Esophagus muscularis mucosa (tissue), 4 donors: Measurements from ENCODE around the gene NPPC. TPM values are rescaled to one million over a fixed set of nuclear protein-coding genes. Genes with fewer than 3 reads are reported as not detected.

Experiments used
- DNase-seq: peaks from one replicate; pipeline ENCODE4 v3.0.0-alpha.2; 2017; ENCODE audit errors: extremely low spot score
- H3K27ac ChIP-seq, 4 donors: fragments of 200-600 bp; sonication (generic); replicated peaks in 1 of 4; 1 replicate in 3 of 4; 2 replicates in 1 of 4; pipeline ENCODE4 v1.5.1; 2016 to 2019; ENCODE audit warnings: mild to moderate bottlenecking in 1 of 4
- H3K27me3 ChIP-seq, 4 donors: fragments of 200-600 bp; sonication (generic); one replicate each; pipeline versions ENCODE4 v1.5.1 to v1.6.0; 2016 to 2019
- H3K36me3 ChIP-seq, 4 donors: fragments of 200-600 bp; sonication (generic); one replicate each; pipeline ENCODE4 v1.5.1; 2016 to 2019
- H3K4me1 ChIP-seq, 4 donors: fragments of 200-600 bp; sonication (generic); one replicate each; pipeline ENCODE4 v1.5.1; 2016 to 2019
- H3K4me3 ChIP-seq, 4 donors: fragments of 200-600 bp; sonication (generic); 1 replicate in 2 of 4; 2 replicates in 2 of 4; pipeline ENCODE4 v1.5.1; 2016 to 2019; ENCODE audit warnings: mild to moderate bottlenecking in 4 of 4, moderate library complexity in 1 of 4
- H3K9me3 ChIP-seq, 4 donors: fragments of 200-600 bp; sonication (generic); 1 replicate in 3 of 4; 2 replicates in 1 of 4; pipeline ENCODE4 v1.5.1; 2016 to 2019
- EP300 ChIP-seq: sonication (generic); formaldehyde crosslinking; IDR thresholded peaks from one replicate; pipeline ENCODE4 v1.6.1; 2017; ENCODE audit warnings: antibody characterized with exemption
- POLR2A ChIP-seq: fragments of 450-650 bp; IDR thresholded peaks from one replicate; pipeline ENCODE4 v1.6.1; 2017; ENCODE audit warnings: antibody characterized with exemption, moderate library complexity, mild to moderate bottlenecking, low read depth
- POLR2AphosphoS5 ChIP-seq, 2 donors: sonication (generic); formaldehyde crosslinking; IDR thresholded peaks; one replicate each; pipeline ENCODE4 v1.6.1; 2017; ENCODE audit warnings: antibody characterized with exemption in 2 of 2
- WGBS: methylation state at CpG from one replicate; pipeline ENCODE4 v1.1.5; 2018; 5-methylcytosine and 5-hydroxymethylcytosine counted together
- intact Hi-C: fragments of 100-400 bp; cut with DNase I; formaldehyde crosslinking; loops from one replicate; pipeline ENCODE4 v1.15.1; 2023
- total RNA-seq, 4 donors: library from RNA; depleted of rRNA; stranded (reverse); fragments of >200 nt; gene quantifications; one replicate each; pipeline versions ENCODE4 v1.1.0 to v1.2.1, GENCODE V29; 2016
- TF ChIP-seq, protein P1 (sequence below), 3 experiments: fragments of 200-600 bp in 2 of 3; fragments of 450-650 bp in 1 of 3; sonication (generic) in 2 of 3; IDR thresholded peaks; one replicate each; pipeline ENCODE4 v1.5.1; 2017 to 2019; ENCODE audit warnings: antibody characterized with exemption in 3 of 3, mild to moderate bottlenecking in 2 of 3, moderate library complexity in 1 of 3

Gene NPPC
- total RNA-seq, 4 donors from 2014 or later, result 0.66 to 0.98 TPM; not detected in 2

DNA sequence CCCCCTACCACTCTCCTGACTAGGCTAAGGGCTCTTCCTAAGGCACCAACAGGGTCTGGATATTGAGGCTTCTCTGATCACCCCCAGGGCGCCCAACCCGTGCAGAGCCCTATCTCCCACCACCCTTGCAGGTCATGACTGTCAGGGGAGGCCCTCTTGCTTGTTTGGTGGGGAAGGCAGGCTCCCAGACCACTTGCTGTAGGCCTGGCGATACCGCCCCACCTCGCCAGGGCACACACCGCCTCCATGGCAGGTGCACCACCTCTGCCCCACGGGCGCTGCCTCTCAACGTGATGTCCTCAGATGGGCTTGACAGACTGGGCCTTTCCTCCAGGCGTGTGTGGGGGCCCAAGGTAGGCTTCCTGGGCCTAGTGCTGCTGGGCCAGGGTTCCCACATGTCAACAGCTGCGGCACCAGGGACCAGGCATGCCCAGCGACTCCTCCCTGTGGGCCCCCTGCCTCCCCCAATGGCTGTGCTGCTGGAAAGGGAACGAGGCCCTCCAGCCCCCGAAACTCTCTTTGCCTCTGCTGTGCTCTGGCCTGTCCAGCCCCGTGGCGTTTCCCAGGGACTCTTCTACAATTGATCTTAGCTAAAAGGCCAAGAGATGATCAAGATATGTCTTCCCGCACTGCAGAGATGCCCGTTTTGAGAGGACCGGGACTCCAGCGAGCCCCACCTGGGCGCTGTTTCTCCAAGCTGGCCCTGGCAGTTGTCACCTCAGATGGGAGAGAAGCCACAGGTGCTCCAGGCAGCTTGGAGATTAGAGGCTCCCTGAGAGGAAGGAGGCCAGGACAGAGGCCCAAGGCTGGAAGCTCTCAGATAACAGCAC is 7.5 kb downstream of the NPPC start:
- Histone ChIP-seq H3K4me3 (no peak overlapping the region), H3K9me3 (no peaks in the 10 kb centered on the region), H3K27me3 (peaks cover 0 to 49% (median 4%) of the 10 kb centered on the region in 4 donors), H3K27ac (no peak overlapping the region), H3K4me1 (peaks cover 0 to 6% (median 2%) of the 10 kb centered on the region in 4 donors), H3K36me3 (no peaks in the 10 kb centered on the region)
- no peak for TF ChIP-seq POLR2A
- no peak for TF ChIP-seq EP300
- TF ChIP-seq, protein P1, sequence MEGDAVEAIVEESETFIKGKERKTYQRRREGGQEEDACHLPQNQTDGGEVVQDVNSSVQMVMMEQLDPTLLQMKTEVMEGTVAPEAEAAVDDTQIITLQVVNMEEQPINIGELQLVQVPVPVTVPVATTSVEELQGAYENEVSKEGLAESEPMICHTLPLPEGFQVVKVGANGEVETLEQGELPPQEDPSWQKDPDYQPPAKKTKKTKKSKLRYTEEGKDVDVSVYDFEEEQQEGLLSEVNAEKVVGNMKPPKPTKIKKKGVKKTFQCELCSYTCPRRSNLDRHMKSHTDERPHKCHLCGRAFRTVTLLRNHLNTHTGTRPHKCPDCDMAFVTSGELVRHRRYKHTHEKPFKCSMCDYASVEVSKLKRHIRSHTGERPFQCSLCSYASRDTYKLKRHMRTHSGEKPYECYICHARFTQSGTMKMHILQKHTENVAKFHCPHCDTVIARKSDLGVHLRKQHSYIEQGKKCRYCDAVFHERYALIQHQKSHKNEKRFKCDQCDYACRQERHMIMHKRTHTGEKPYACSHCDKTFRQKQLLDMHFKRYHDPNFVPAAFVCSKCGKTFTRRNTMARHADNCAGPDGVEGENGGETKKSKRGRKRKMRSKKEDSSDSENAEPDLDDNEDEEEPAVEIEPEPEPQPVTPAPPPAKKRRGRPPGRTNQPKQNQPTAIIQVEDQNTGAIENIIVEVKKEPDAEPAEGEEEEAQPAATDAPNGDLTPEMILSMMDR (IDR thresholded peaks at IDR 0.05), result no peak
- TF ChIP-seq POLR2AphosphoS5 (IDR thresholded peaks at IDR 0.05), result no peak
- no peak for DNase-seq
- intact Hi-C loops, result no loop called here
- WGBS, result 94% methylated on average over 15 of the region's 21 CpGs

DNA sequence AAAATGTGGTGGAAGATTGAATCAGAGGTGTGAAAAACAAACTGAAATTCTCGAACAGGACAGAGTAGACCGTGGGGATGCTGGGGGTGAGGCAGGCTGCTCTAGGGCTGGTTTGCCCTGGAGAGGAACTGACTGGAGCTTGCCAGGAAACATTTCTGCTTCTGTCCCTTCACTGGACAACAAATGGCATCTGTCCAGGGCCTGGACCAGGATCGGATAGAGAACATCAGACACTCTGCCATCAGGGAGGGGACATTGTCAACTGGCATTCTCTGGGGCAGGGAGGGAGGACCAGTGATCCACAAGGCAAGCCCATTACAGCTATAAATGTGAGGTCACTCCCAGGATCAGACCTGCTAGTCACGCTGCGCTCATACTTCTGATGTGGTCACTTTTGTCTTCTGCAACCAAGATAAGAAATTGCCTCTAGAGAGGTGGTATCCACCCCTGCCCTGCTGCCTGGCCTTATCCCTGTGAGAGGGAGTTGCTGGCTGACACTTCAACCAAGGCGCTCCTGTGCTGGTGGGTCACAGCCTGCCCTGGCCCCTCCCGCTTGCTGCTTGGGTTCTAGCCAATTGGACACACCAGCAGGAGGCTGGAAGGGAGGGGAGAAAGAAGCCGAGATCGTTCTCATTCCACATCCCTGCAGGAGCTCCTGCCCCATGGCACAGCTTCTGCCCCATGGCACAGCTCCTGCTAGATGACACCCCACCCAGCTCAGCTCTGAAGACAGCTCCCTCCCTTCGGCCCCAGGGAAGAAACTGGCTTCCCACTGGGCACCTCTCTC is 8.7 kb downstream of the NPPC start:
- H3K4me1 ChIP-seq, result peaks cover 0 to 6% (median 2%) of the 10 kb centered on the region in 4 donors
- no peaks in the 10 kb centered on the region for H3K36me3 ChIP-seq
- 48% methylated on average over 10 of the region's 10 CpGs for WGBS
- H3K9me3 ChIP-seq, result no peaks in the 10 kb centered on the region
- H3K27ac ChIP-seq, result no peak overlapping the region
- intact Hi-C loops, result no loop called here
- peaks cover 0 to 46% (median 0%) of the 10 kb centered on the region in 4 donors for H3K27me3 ChIP-seq
- no peak overlapping the region for H3K4me3 ChIP-seq
- DNase-seq, result no peak
- TF ChIP-seq POLR2A (no peak), POLR2AphosphoS5 (IDR thresholded peaks at IDR 0.05) (no peak), EP300 (no peak)
- TF ChIP-seq, protein P1 (IDR thresholded peaks at IDR 0.05), result no peak

DNA sequence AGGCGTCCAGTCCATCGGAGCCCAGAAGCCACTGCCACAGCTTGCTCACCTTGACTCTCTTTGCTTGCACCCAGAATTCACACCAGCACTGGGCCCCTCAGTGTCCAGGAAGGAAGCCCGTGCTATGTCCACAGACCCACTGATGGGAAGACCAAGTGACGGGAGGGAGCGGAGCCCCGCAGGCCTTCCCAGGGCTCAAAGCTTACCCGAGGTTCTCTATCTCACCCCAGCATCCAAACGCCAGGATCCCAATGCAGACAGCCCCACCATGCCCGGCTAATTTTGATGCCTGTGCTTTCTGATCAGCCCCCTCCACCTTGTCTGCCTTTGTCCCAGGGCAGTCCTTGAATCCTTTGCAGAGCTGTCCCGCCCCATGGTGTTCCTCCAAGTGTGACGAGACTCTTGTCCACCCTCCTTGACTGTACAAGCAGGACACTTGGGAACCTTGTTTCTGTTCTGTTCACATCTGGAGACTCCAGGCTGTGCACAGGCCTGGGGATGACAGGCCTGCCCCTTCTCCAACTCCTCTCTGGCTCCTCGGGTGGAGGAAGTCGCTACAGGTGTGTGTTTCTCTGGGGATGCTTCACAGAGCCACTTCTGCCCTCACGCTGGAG is 12.0 kb downstream of the NPPC start:
- no peak for DNase-seq

DNA sequence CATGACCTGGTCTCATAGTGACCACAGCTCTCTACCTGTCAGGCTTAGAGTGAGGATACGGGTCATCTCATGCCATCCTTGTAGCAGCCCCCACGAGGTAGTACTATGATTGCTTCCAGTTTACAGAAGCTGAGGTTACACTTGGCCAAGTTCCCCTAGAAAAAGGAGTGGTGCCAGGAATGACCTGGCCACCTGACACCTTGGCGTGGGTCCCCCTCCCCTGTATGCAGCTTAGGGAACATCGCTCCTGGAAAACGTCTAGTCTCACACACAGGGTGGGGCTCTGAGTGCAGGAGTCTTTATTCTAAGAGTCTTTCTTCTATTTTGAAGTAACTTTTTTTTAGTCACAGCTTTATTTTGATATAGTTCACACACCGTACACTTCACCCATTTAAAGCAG is 14.8 kb downstream of the NPPC start:
- no peak for DNase-seq
- intact Hi-C loops, result no loop called here
- TF ChIP-seq, protein P1 (IDR thresholded peaks at IDR 0.05), result no peak
- TF ChIP-seq POLR2AphosphoS5 (IDR thresholded peaks at IDR 0.05) (no peak), POLR2A (no peak), EP300 (no peak)

More for the DNA sequence above, 12.0 kb downstream of the NPPC start:
- no peak overlapping the region for H3K27ac ChIP-seq
- WGBS, result 97% methylated on average over 11 of the region's 14 CpGs
- peaks cover 0 to 28% (median 0%) of the 10 kb centered on the region in 4 donors for H3K27me3 ChIP-seq
- no peak overlapping the region for H3K4me3 ChIP-seq
- TF ChIP-seq POLR2A, result no peak
- no peak for TF ChIP-seq POLR2AphosphoS5 (IDR thresholded peaks at IDR 0.05)
- TF ChIP-seq, protein P1 (IDR thresholded peaks at IDR 0.05), result no peak
- no peaks in the 10 kb centered on the region for H3K9me3 ChIP-seq
- intact Hi-C loops, result no loop called here
- peaks cover 0 to 6% (median 2%) of the 10 kb centered on the region in 4 donors for H3K4me1 ChIP-seq
- no peaks in the 10 kb centered on the region for H3K36me3 ChIP-seq

More for the DNA sequence above, 14.8 kb downstream of the NPPC start:
- Histone ChIP-seq H3K27me3 (peaks cover 0 to 19% (median 0%) of the 10 kb centered on the region in 4 donors), H3K27ac (no peak overlapping the region), H3K36me3 (no peaks in the 10 kb centered on the region), H3K4me3 (no peak overlapping the region), H3K9me3 (no peaks in the 10 kb centered on the region), H3K4me1 (peaks cover 0 to under 1% (median 0%) of the 10 kb centered on the region in 4 donors)
- 50% methylated on average over 6 of the region's 6 CpGs for WGBS
